Immature natural killer cell (primary cell): ENCODE measurements around the gene CSTF1. TPM values are rescaled to one million over a fixed set of nuclear protein-coding genes. Genes with fewer than 3 reads are reported as not detected.

Source experiments
- DNase-seq, 3 donors: peaks; one replicate each; pipeline ENCODE4 v3.0.0; 2022; ENCODE audit warnings: mixed read lengths in 1 of 3
- H3K27ac Mint-ChIP-seq, 6 donors: one replicate each; pipeline ENCODE4 v1.8.0; 2020; ENCODE audit warnings: mixed read lengths in 6 of 6, mild to moderate bottlenecking in 5 of 6, inconsistent platforms in 4 of 6, moderate library complexity in 3 of 6
- H3K27me3 Mint-ChIP-seq, 3 donors: one replicate each; pipeline ENCODE4 v1.8.0; 2020 to 2021; ENCODE audit warnings: low read depth in 3 of 3, mild to moderate bottlenecking in 3 of 3, mixed read lengths in 3 of 3, moderate library complexity in 3 of 3, inconsistent platforms in 1 of 3
- H3K36me3 Mint-ChIP-seq, 3 donors: one replicate each; pipeline ENCODE4 v1.8.0; 2020; ENCODE audit warnings: mixed read lengths in 3 of 3, inconsistent platforms in 2 of 3, mild to moderate bottlenecking in 2 of 3
- H3K4me1 Mint-ChIP-seq, 2 donors: one replicate each; pipeline ENCODE4 v1.8.0; 2020; ENCODE audit warnings: inconsistent platforms in 2 of 2, mild to moderate bottlenecking in 2 of 2, mixed read lengths in 2 of 2, moderate library complexity in 1 of 2
- H3K4me3 Mint-ChIP-seq, 5 donors: one replicate each; pipeline ENCODE4 v1.8.0; 2020; ENCODE audit warnings: mild to moderate bottlenecking in 5 of 5, mixed read lengths in 5 of 5, inconsistent platforms in 3 of 5, moderate library complexity in 3 of 5
- H3K9me3 Mint-ChIP-seq, 6 donors: one replicate each; pipeline ENCODE4 v1.8.0; 2020; ENCODE audit warnings: mild to moderate bottlenecking in 6 of 6, mixed read lengths in 6 of 6, inconsistent platforms in 4 of 6, moderate library complexity in 3 of 6
- polyA plus RNA-seq, 3 donors: library from polyadenylated mRNA; unstranded; fragments of 300-500 nt; fragmentation: Illumina TruSeq; gene quantifications; one replicate each; pipeline ENCODE4 v1.2.3, GENCODE V29; 2021

CSTF1 gene
- polyA plus RNA-seq, 3 donors from 2014 or later = 21.2 to 42.2 (median 30.6) TPM

DNA sequence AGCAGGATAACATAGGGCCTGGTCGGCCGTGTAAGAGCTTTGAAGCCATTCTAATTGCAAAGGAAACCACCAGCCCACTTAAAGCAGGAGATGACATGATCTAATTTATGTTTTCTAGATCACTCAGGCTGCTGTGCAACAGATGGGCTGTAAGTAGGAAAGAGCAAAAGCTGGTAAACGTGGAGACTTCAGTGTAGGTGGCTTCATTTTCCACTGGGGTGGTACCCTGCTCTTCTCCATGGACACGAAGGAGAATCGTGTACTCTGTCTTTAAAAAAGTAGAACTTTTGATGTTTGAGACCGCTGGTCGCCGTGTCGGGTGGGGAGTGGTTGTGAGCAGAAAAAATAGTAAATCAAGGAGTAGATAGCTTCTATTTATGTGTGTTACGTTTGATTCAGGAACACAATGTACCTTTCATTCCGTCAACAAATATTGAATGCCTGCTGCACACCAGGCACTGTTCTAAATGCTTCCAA lies 26.0 kb downstream of the CSTF1 start:
- H3K4me1 Mint-ChIP-seq = peaks cover 67 to 70% of the 10 kb centered on the region in 2 donors
- H3K4me3 Mint-ChIP-seq = peak overlapping the region; percentile 39 to 68 (median 62)
- peak overlapping the region; percentile 4 to 89 (median 77) for H3K27ac Mint-ChIP-seq
- no peaks in the 10 kb centered on the region for H3K9me3 Mint-ChIP-seq
- peaks cover 3 to 12% (median 8%) of the 10 kb centered on the region in 3 donors for H3K36me3 Mint-ChIP-seq
- no peaks in the 10 kb centered on the region for H3K27me3 Mint-ChIP-seq
- DNase-seq = no peak

DNA sequence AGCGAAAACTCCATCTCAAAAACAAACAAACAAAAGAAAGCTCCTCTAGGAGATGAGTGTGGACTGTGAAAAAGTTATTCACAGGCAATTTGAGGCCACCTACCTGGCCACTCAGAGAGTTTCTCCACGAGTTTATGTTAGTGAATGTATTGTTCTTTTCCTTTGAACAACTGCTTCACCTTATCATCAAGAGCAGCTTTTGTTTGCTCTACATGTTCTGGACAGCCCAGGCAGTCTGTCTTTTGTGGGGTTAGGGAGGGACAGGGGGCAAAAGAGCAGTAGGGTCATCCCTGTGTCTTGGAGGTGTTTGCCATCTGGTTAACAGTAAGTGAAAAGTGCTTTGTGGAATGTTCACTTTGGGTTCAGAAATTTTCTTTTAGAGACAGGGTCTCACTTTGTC lies 27.6 kb downstream of the CSTF1 start:
- Mint-ChIP-seq H3K27ac (no peak overlapping the region), H3K27me3 (no peaks in the 10 kb centered on the region), H3K4me1 (peaks cover 55 to 56% of the 10 kb centered on the region in 2 donors)

GRCh38 chr20:56420940-56421688 lies 28.7 kb downstream of the CSTF1 start:
- peaks cover 3 to 12% (median 8%) of the 10 kb centered on the region in 3 donors for H3K36me3 Mint-ChIP-seq
- peak overlapping the region in 4 of 6 donors; percentile 2 to 31 (median 11) for H3K27ac Mint-ChIP-seq
- peak overlapping the region in 1 of 5 donors; percentile 26 for H3K4me3 Mint-ChIP-seq
- no peak for DNase-seq
- peaks cover 49% of the 10 kb centered on the region in 2 donors for H3K4me1 Mint-ChIP-seq
- H3K9me3 Mint-ChIP-seq = no peaks in the 10 kb centered on the region
- H3K27me3 Mint-ChIP-seq = no peaks in the 10 kb centered on the region

More for the DNA sequence above, 27.6 kb downstream of the CSTF1 start:
- no peak overlapping the region for H3K4me3 Mint-ChIP-seq
- no peak for DNase-seq
- peaks cover 3 to 12% (median 8%) of the 10 kb centered on the region in 3 donors for H3K36me3 Mint-ChIP-seq
- H3K9me3 Mint-ChIP-seq = no peaks in the 10 kb centered on the region

- H3K9me3 Mint-ChIP-seq = no peaks in the 10 kb centered on the region
- no peaks in the 10 kb centered on the region for H3K27me3 Mint-ChIP-seq
- H3K4me1 Mint-ChIP-seq = peaks cover 42 to 43% of the 10 kb centered on the region in 2 donors
- H3K27ac Mint-ChIP-seq = peak overlapping the region in 2 of 6 donors; percentile 26 to 28
- no peak for DNase-seq
- H3K36me3 Mint-ChIP-seq = peaks cover 3 to 12% (median 8%) of the 10 kb centered on the region in 3 donors
- no peak overlapping the region for H3K4me3 Mint-ChIP-seq
Observed at GRCh38 chr20:56422076-56422823, 29.8 kb downstream of the CSTF1 start.

GRCh38 chr20:56422824-56423189 lies 30.4 kb downstream of the CSTF1 start:
- no peak for DNase-seq
- Mint-ChIP-seq H3K9me3 (no peaks in the 10 kb centered on the region), H3K4me1 (peaks cover 41 to 43% of the 10 kb centered on the region in 2 donors), H3K27me3 (no peaks in the 10 kb centered on the region), H3K27ac (no peak overlapping the region), H3K4me3 (no peak overlapping the region), H3K36me3 (peaks cover 3 to 12% (median 6%) of the 10 kb centered on the region in 3 donors)

DNA sequence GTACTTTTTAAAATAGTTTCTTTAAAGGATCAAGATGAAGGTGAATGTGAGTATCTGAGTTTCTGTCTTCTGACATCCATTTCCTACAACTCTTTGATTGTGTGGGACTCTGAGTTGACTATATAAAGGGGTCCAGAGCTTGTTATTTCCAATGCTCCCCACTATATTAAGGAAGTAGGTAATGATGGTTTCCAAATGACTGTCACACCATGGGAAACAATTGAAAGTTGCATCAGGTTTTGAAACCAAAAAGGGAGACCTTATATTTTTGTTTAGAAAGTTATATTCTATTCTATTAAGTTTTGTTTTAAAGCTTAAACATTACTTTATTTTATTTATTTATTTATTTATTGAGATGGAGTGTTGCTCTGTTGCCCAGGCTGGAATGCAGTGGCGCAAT lies 30.8 kb downstream of the CSTF1 start:
- H3K27me3 Mint-ChIP-seq = peaks cover 0 to 2% (median 0%) of the 10 kb centered on the region in 3 donors
- H3K36me3 Mint-ChIP-seq = peaks cover 3 to 8% (median 3%) of the 10 kb centered on the region in 3 donors
- no peaks in the 10 kb centered on the region for H3K9me3 Mint-ChIP-seq
- H3K4me3 Mint-ChIP-seq = no peak overlapping the region
- H3K4me1 Mint-ChIP-seq = peaks cover 41 to 43% of the 10 kb centered on the region in 2 donors
- no peak overlapping the region for H3K27ac Mint-ChIP-seq
- no peak for DNase-seq

DNA sequence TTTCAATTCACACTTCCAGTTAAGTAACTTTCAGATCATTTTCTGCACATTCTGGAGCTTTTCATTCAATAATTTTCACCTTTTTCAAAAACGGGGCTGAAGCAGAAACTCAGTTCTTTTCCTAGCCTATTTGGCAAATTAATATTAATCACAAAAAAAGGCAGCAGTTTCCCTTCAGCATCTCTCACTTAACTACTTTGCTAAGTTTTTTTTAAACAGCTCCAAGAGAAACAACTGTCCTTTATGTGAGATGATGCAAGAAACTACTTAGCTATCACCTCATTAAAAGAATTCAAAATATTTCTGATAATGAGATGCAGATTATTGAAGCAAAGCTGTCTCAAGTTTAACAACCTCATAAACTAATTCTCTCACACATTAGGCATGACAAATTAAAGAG lies 31.4 kb downstream of the CSTF1 start:
- Mint-ChIP-seq H3K4me1 (peaks cover 41 to 43% of the 10 kb centered on the region in 2 donors), H3K4me3 (no peak overlapping the region), H3K27me3 (peaks cover 0 to 2% (median 0%) of the 10 kb centered on the region in 3 donors), H3K36me3 (peaks cover 2 to 3% (median 3%) of the 10 kb centered on the region in 3 donors), H3K27ac (no peak overlapping the region), H3K9me3 (no peaks in the 10 kb centered on the region)
- DNase-seq = no peak

DNA sequence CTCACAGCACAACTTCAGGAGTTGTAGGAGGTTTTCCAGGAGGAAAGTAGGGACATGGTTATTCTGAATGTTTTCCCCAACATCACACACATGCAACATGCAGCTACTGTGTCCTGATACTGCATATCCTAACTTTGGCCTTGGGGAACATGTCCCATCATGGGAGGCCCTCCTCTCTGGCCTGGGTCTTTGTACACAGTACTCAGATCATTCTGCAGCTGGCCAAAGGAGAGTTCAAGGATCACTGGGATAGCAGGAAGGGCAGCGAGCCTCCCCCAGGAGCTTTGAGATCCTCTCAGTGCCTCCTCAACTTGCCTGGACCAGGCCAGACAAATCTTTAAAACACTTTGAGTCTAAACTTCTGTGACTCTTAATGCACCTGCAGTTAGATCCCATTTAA lies 32.5 kb downstream of the CSTF1 start:
- no peak for DNase-seq
- peaks cover 47 to 49% of the 10 kb centered on the region in 2 donors for H3K4me1 Mint-ChIP-seq
- no peak overlapping the region for H3K4me3 Mint-ChIP-seq
- no peaks in the 10 kb centered on the region for H3K9me3 Mint-ChIP-seq
- H3K27me3 Mint-ChIP-seq = peaks cover 0 to 2% (median 0%) of the 10 kb centered on the region in 3 donors
- H3K36me3 Mint-ChIP-seq = peaks cover 0 to 8% (median 6%) of the 10 kb centered on the region in 3 donors
- no peak overlapping the region for H3K27ac Mint-ChIP-seq

GRCh38 chr20:56426026-56426425 lies 33.6 kb downstream of the CSTF1 start:
- H3K27me3 Mint-ChIP-seq = peaks cover 0 to 2% (median 0%) of the 10 kb centered on the region in 3 donors
- no peak for DNase-seq
- H3K27ac Mint-ChIP-seq = peak overlapping the region in 2 of 6 donors; percentile 5 to 42
- H3K4me1 Mint-ChIP-seq = peaks cover 54% of the 10 kb centered on the region in 2 donors
- no peaks in the 10 kb centered on the region for H3K9me3 Mint-ChIP-seq
- no peak overlapping the region for H3K4me3 Mint-ChIP-seq
- peaks cover 0 to 10% (median 8%) of the 10 kb centered on the region in 3 donors for H3K36me3 Mint-ChIP-seq

GRCh38 chr20:56426926-56427325 lies 34.5 kb downstream of the CSTF1 start:
- peaks cover 0 to 2% (median 0%) of the 10 kb centered on the region in 3 donors for H3K27me3 Mint-ChIP-seq
- H3K27ac Mint-ChIP-seq = no peak overlapping the region

DNA sequence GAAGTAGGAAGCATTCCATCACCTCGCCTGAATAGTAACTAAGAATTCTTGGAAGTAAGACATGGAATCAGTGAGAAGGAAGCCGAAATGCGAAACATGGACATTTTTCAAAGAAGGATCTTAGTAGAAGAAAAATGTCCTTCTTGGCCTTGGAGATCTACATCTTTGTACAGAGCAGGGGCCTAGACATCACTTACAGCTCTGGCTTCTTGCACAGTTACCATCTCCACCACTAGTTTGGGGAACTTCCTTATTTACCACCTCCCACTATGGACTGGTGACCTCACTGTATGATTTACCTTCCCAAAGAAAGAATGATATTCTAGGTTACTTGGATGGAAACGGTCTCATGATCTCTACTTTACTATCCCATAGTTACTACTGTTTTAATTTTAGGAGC lies 35.4 kb downstream of the CSTF1 start:
- Mint-ChIP-seq H3K36me3 (peaks cover 0 to 8% (median 8%) of the 10 kb centered on the region in 3 donors), H3K4me3 (peak overlapping the region in 2 of 5 donors; percentile 7 to 10), H3K9me3 (no peaks in the 10 kb centered on the region), H3K27me3 (peaks cover 0 to 2% (median 0%) of the 10 kb centered on the region in 3 donors), H3K4me1 (peaks cover 44 to 48% of the 10 kb centered on the region in 2 donors), H3K27ac (peak overlapping the region in 4 of 6 donors; percentile 16 to 84 (median 68))
- DNase-seq = no peak

More at GRCh38 chr20:56426926-56427325, 34.5 kb downstream of the CSTF1 start:
- Mint-ChIP-seq H3K9me3 (no peaks in the 10 kb centered on the region), H3K36me3 (peaks cover 0 to 8% (median 8%) of the 10 kb centered on the region in 3 donors), H3K4me1 (peaks cover 50 to 51% of the 10 kb centered on the region in 2 donors), H3K4me3 (no peak overlapping the region)
- DNase-seq = no peak

- H3K4me3 Mint-ChIP-seq = peak overlapping the region in 4 of 5 donors; percentile 7 to 26 (median 11)
- H3K36me3 Mint-ChIP-seq = peaks cover 0 to 8% (median 8%) of the 10 kb centered on the region in 3 donors
- H3K27me3 Mint-ChIP-seq = peaks cover 0 to 2% (median 0%) of the 10 kb centered on the region in 3 donors
- H3K4me1 Mint-ChIP-seq = peaks cover 50 to 54% of the 10 kb centered on the region in 2 donors
- peak overlapping the region in 4 of 6 donors; percentile 34 to 74 (median 48) for H3K27ac Mint-ChIP-seq
- DNase-seq = no peak
- no peaks in the 10 kb centered on the region for H3K9me3 Mint-ChIP-seq
Observed at GRCh38 chr20:56428410-56428809, 36.0 kb downstream of the CSTF1 start.

- peak overlapping the region; percentile 37 to 92 (median 87) for H3K27ac Mint-ChIP-seq
Observed at GRCh38 chr20:56428881-56429280, 36.4 kb downstream of the CSTF1 start.

More at GRCh38 chr20:56428881-56429280, 36.4 kb downstream of the CSTF1 start:
- H3K9me3 Mint-ChIP-seq = no peaks in the 10 kb centered on the region
- H3K36me3 Mint-ChIP-seq = peaks cover 0 to 8% (median 8%) of the 10 kb centered on the region in 3 donors
- peak overlapping the region in 4 of 5 donors; percentile 7 to 86 (median 50) for H3K4me3 Mint-ChIP-seq
- peaks cover 55 to 59% of the 10 kb centered on the region in 2 donors for H3K4me1 Mint-ChIP-seq
- H3K27me3 Mint-ChIP-seq = peaks cover 0 to 2% (median 0%) of the 10 kb centered on the region in 3 donors
- no peak for DNase-seq
